Measurements from ENCODE around the gene ALDH1L1.

The ALDH1L1 gene

GRCh38 chr3:126153695-126154360 lies 26.6 kb downstream of the ALDH1L1 start:
- no peak for DNase-seq

- DNase-seq, result no peak
Observed at GRCh38 chr3:126152901-126153694, 27.3 kb downstream of the ALDH1L1 start.

- DNase-seq, result no peak
Observed at GRCh38 chr3:126152458-126152857, 27.9 kb downstream of the ALDH1L1 start.

GRCh38 chr3:126151562-126152302 lies 28.7 kb downstream of the ALDH1L1 start:
- no peak for DNase-seq

- DNase-seq, result no peak
Observed at GRCh38 chr3:126149960-126150515, 30.3 kb downstream of the ALDH1L1 start.

- DNase-seq, result no peak
Observed at GRCh38 chr3:126149256-126149902, 31.0 kb downstream of the ALDH1L1 start.

GRCh38 chr3:126147932-126148683 lies 32.3 kb downstream of the ALDH1L1 start:
- DNase-seq, result no peak

- DNase-seq, result no peak
Observed at GRCh38 chr3:126147147-126147931, 33.0 kb downstream of the ALDH1L1 start.

- no peak for DNase-seq
Observed at GRCh38 chr3:126146525-126147146, 33.8 kb downstream of the ALDH1L1 start.

GRCh38 chr3:126146034-126146433 lies 34.4 kb downstream of the ALDH1L1 start:
- DNase-seq, result no peak

GRCh38 chr3:126142652-126143051 lies 37.7 kb downstream of the ALDH1L1 start:
- DNase-seq, result no peak

GRCh38 chr3:126137490-126138130 lies 42.8 kb downstream of the ALDH1L1 start:
- no peak for DNase-seq

- DNase-seq, result no peak
Observed at GRCh38 chr3:126136428-126137220, 43.8 kb downstream of the ALDH1L1 start.

- DNase-seq, result no peak
Observed at GRCh38 chr3:126135406-126136076, 44.8 kb downstream of the ALDH1L1 start.

- no peak for DNase-seq
Observed at GRCh38 chr3:126135071-126135405, 45.3 kb downstream of the ALDH1L1 start.

GRCh38 chr3:126134219-126134975 lies 46.0 kb downstream of the ALDH1L1 start:
- DNase-seq, result peak; percentile 55

GRCh38 chr3:126133606-126134005 lies 46.8 kb downstream of the ALDH1L1 start:
- no peak for DNase-seq

All from hematopoietic multipotent progenitor cell treated with erythropoietin and hydrocortisone succinate and interleukin-3 and kit ligand, for 8 days (in vitro differentiated cells).